Adrenal gland (tissue), 12 donors: ENCODE data around the gene DDX27. TPM values are rescaled to one million over a fixed set of nuclear protein-coding genes. Genes with fewer than 3 reads are reported as not detected.
"Not testable (repeated sequence)": the region's sequence is repeated elsewhere in the genome, so short reads cannot be mapped to it uniquely, and the experiment has no call there.

ENCODE experiments used
- DNase-seq, 7 donors: peaks; one replicate each; pipeline ENCODE4 v3.0.0-alpha.2; 2019 to 2020
- H3K27ac ChIP-seq, 5 donors: fragments of 200-600 bp; sonication (generic) in 4 of 5; 1 replicate in 3 of 5; 2 replicates in 2 of 5; pipeline versions ENCODE4 v1.5.1 to v1.8.0; 2016 to 2020; ENCODE audit warnings: mild to moderate bottlenecking in 1 of 5
- H3K27me3 ChIP-seq: fragments of 200-600 bp; 2 replicates; pipeline ENCODE4 v1.8.0; 2021
- H3K36me3 ChIP-seq, 2 donors: fragments of 200-600 bp; replicated peaks in 1 of 2; 1 replicate in 1 of 2; 2 replicates in 1 of 2; pipeline versions ENCODE4 v1.5.1 to v1.8.0; 2018 to 2022
- H3K4me1 ChIP-seq, 2 donors: fragments of 200-600 bp; replicated peaks in 1 of 2; 1 replicate in 1 of 2; 2 replicates in 1 of 2; pipeline versions ENCODE4 v1.5.1 to v1.8.0; 2018 to 2021
- H3K4me3 ChIP-seq, 4 donors: fragments of 200-600 bp; sonication (generic) in 3 of 4; one replicate each; pipeline ENCODE4 v1.5.1; 2016 to 2018
- H3K9me3 ChIP-seq, 3 donors: fragments of 200-600 bp; sonication (generic) in 1 of 3; replicated peaks in 1 of 3; 1 replicate in 2 of 3; 2 replicates in 1 of 3; pipeline versions ENCODE4 v1.5.1 to v1.8.0; 2016 to 2021
- POLR2A ChIP-seq, 2 donors: fragments of 450-650 bp; IDR thresholded peaks; one replicate each; pipeline ENCODE4 v1.6.1; 2017; ENCODE audit warnings: antibody characterized with exemption in 2 of 2, mild to moderate bottlenecking in 2 of 2, moderate library complexity in 1 of 2
- WGBS, 4 donors: extraction: QIAGEN DNeasy Blood & Tissue Kit in 2 of 4; methylation state at CpG; one replicate each; pipeline versions ENCODE4 v1.1.5 to v1.1.7; 2013 to 2017; 5-methylcytosine and 5-hydroxymethylcytosine counted together
- intact Hi-C, 2 donors: fragments of 100-400 bp; cut with DNase I; formaldehyde crosslinking; loops; one replicate each; pipeline versions ENCODE4 v1.14.1 to v1.15.0; 2022 to 2023
- polyA plus RNA-seq, 3 donors: library from polyadenylated mRNA; stranded (reverse); fragments of 200-250 nt in 2 of 3; fragments of 350-450 nt in 1 of 3; fragmentation: Illumina TruSeq in 1 of 3; extraction: RNeasy Lipid Tissue Mini Kit (QIAGEN cat#74804) in 1 of 3; gene quantifications; one replicate each; pipeline ENCODE4 v1.2.3, GENCODE V29; 2013 to 2014
- total RNA-seq, 9 donors: library from RNA; depleted of rRNA in 4 of 9; stranded (reverse); fragments of >200 nt in 4 of 9; fragments of 120-200 nt in 1 of 9; fragmentation: NEBNext Ultra II Directional in 1 of 9; extraction: Animal tissue kit (Norgen Biotek cat#: 25700) in 1 of 9; gene quantifications; one replicate each; pipeline versions ENCODE4 v1.1.0 to v1.2.4, GENCODE V29; 2013 to 2023
- TF ChIP-seq, protein P1 (sequence below), 6 experiments: fragments of 450-650 bp in 4 of 6; fragments of 200-600 bp in 2 of 6; sonication (generic) in 1 of 6; IDR thresholded peaks; 1 replicate in 5 of 6; 2 replicates in 1 of 6; pipeline versions ENCODE4 v1.5.1 to v1.8.0; 2016 to 2021; ENCODE audit warnings: antibody characterized with exemption in 6 of 6, mild to moderate bottlenecking in 2 of 6, moderate library complexity in 1 of 6
- donor health status: healthy with polysubstance abuse.
- donor health status: Bipolar disorder and iron deficiency.
- donor health status: DM: yes; HTN: yes; CAD: no.
- donor health status: DM: no; HTN: no; CAD: no.
- donor health status: DM: no; HTN: no; CAD: no.
- donor health status: DM: yes; HTN: yes; CAD: no.

The DDX27 gene
- total and polyA plus RNA-seq, 12 donors = 18.7 to 42.3 (median 23.2) TPM

DNA sequence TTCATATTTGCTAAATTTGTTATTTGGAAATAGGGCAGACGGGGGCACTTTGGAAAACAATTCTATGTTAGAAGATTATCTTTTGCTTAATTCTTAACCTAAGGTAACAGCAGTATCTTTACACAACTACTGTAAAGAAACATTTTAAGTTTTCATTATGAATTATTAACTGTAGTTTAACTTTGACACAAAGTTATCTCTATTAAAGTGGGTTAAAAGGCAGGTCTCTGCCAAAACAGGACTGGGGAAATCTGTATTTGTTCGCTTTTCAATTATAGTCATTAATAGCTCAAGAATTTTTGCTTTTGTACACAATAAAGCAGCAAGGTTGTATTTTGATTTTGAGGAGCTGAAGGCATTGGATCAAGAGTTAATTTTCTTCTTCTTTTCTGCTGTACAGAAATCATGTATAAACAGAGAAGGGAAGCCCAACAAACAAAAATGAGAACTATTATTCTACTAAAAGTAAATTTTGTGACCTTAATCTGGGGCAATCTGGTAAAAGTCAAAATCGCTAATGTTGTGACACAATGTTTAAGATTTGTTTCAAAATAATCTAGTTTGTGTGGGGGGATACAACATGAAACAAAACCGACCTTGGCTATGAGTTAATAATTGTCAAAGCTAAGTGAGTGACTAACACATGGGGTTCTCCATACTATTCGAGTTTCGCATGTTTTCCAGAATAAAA, 34.0 kb upstream of the DDX27 start:
- Histone ChIP-seq H3K36me3 (no peaks in the 10 kb centered on the region), H3K27ac (no peak overlapping the region), H3K27me3 (no peaks in the 10 kb centered on the region), H3K4me1 (peaks cover 0 to 54% of the 10 kb centered on the region in 2 donors), H3K9me3 (no peaks in the 10 kb centered on the region), H3K4me3 (no peak overlapping the region)
- intact Hi-C loops = no loop called here
- no peak for DNase-seq
- TF ChIP-seq, protein P1, sequence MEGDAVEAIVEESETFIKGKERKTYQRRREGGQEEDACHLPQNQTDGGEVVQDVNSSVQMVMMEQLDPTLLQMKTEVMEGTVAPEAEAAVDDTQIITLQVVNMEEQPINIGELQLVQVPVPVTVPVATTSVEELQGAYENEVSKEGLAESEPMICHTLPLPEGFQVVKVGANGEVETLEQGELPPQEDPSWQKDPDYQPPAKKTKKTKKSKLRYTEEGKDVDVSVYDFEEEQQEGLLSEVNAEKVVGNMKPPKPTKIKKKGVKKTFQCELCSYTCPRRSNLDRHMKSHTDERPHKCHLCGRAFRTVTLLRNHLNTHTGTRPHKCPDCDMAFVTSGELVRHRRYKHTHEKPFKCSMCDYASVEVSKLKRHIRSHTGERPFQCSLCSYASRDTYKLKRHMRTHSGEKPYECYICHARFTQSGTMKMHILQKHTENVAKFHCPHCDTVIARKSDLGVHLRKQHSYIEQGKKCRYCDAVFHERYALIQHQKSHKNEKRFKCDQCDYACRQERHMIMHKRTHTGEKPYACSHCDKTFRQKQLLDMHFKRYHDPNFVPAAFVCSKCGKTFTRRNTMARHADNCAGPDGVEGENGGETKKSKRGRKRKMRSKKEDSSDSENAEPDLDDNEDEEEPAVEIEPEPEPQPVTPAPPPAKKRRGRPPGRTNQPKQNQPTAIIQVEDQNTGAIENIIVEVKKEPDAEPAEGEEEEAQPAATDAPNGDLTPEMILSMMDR (IDR thresholded peaks at IDR 0.05) = no peak
- no peak for TF ChIP-seq POLR2A (IDR thresholded peaks at IDR 0.05)
- WGBS, 4 donors = 53 to 64% (median 57%) methylated on average over 6 of the region's 6 CpGs

DNA sequence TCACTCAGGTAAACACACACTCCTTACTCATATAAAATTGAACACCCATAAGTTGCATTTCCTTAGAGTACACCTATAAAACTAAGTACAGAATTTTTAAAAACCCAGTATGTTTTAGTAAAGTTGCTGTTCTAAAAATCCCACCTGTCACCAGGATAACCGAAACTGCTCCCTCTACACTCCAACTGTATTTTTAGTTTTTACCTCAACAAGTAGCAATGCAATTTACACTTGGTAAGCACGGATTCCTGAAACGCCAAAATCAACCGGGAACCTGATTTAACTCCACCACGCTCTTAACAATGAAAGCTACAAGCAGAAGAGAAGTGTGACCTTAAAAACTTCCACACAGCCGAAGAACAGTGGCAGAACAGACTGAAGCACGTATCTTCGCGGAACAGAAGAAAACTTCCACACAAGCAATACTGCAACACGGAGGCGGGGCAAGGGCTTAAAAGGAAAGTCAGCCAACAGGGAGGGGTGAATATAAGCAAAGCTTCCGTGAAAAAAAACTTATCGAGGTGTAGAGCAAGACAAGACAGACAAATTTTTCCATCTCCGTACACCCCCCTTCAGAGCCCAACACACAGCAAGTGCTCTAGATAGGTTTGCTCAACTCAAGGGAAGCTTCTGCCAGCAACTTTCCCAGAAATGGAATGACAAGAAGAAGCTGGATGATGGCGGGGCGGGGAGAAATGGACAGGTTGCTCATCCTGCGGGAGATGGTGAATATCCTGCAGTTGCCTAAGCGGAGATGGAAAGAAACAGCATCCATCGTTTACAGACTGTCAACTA, 32.5 kb upstream of the DDX27 start:
- TF ChIP-seq POLR2A (IDR thresholded peaks at IDR 0.05) = peak in 1 of 2 donors; percentile 60
- TF ChIP-seq, protein P1 (IDR thresholded peaks at IDR 0.05) = no peak
- Histone ChIP-seq H3K27ac (peak overlapping the region; percentile 54 to 94 (median 89)), H3K4me3 (peak overlapping the region; percentile 57 to 94 (median 86)), H3K4me1 (peaks cover 0 to 40% of the 10 kb centered on the region in 2 donors), H3K36me3 (no peaks in the 10 kb centered on the region), H3K9me3 (no peaks in the 10 kb centered on the region), H3K27me3 (no peaks in the 10 kb centered on the region)
- DNase-seq = peak; percentile 40 to 79 (median 66)
- intact Hi-C loops = no loop called here
- 0 to 1% (median 1%) methylated on average over 19 of the region's 19 CpGs for WGBS, 4 donors

DNA sequence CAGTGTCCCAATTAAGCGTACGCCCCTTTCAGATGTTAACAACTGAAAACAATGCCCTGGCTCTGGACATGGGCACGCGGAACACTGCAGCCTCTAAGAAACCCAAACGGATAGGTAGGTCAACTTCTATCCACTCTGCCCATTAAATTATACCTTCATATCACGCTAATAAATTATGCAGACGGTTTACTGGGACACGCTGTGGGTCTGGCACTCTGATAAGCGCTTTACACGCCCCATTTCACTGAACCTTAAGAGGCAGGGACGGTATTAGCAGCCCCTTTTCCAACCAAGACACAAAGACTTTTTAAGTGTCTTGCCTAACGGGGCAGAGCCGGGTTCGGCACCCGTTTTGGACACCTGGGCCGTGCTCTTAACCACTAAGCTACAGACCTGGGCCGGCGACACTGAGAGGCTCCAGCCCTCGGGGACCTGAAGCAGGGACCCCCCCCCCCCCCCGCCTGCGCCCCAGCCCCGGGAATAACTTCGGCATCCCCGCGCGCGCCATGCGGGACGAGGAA, 31.8 kb upstream of the DDX27 start:
- H3K36me3 ChIP-seq = no peaks in the 10 kb centered on the region
- peak in 6 of 7 donors; percentile 25 to 62 (median 35) for DNase-seq
- H3K4me3 ChIP-seq = peak overlapping the region; percentile 57 to 94 (median 86)
- peaks cover 0 to 33% of the 10 kb centered on the region in 2 donors for H3K4me1 ChIP-seq
- H3K27ac ChIP-seq = peak overlapping the region; percentile 54 to 94 (median 89)
- H3K9me3 ChIP-seq = no peaks in the 10 kb centered on the region
- TF ChIP-seq POLR2A (IDR thresholded peaks at IDR 0.05) = no peak
- intact Hi-C loops = no loop called here
- H3K27me3 ChIP-seq = no peaks in the 10 kb centered on the region
- WGBS, 4 donors = 0 to 2% (median 1%) methylated on average over 8 to 29 of the region's 29 CpGs

GRCh38 chr20:49187851-49188641, 31.2 kb upstream of the DDX27 start, which contains the start of gene STAU1:
STAU1 (minus strand) TSS chr20:49188334; CDS start chr20:49166201, 22,133 bp downstream.
- peak; percentile 32 to 69 for TF ChIP-seq POLR2A (IDR thresholded peaks at IDR 0.05)
- TF ChIP-seq, protein P1 (IDR thresholded peaks at IDR 0.05) = no peak
- intact Hi-C loops = no loop called here
- 0 to 2% (median 1%) methylated on average over 44 to 89 of the region's 89 CpGs for WGBS, 4 donors
- DNase-seq = peak; percentile 94 to 97 (median 96)
- H3K4me3 ChIP-seq = peak within 1 kb of the TSS; percentile 57 to 94 (median 86)
- no peaks in the 10 kb centered on the region for H3K27me3 ChIP-seq
- H3K4me1 ChIP-seq = peaks cover 0 to 27% of the 10 kb centered on the region in 2 donors
- peak within 1 kb of the TSS; percentile 54 to 94 (median 89) for H3K27ac ChIP-seq
- H3K9me3 ChIP-seq = no peaks in the 10 kb centered on the region
- no peaks in the 10 kb centered on the region for H3K36me3 ChIP-seq

DNA sequence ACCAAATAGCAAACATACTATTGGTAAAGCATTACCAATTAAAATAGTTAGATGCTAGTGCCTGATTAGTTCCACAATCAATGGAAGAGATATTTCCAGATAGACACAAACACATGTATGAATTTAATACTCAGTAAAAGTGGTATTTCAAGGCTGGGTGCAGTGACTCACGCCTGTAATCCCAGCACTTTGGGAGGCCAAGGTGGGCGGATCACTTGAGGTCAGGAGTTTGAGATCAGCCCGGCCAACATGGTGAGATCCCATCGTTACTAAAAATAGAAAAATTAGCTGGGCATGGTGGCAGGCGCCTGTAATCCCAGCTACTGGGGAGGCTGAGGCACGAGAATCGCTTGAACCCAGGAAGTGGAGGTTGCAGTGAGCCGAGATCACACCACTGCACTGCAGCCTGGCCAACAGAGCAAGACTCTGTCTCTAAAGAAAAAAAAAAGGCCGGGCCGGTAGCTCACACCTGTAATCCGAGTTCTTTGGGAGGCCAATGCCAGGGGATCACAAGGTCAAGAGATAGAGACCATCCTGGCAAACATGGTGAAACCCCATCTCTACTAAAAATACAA, 26.2 kb upstream of the DDX27 start:
- H3K36me3 ChIP-seq, H3K9me3 ChIP-seq, H3K27ac ChIP-seq, H3K4me1 ChIP-seq, H3K27me3 ChIP-seq, intact Hi-C loops, H3K4me3 ChIP-seq: not testable (repeated sequence)
- WGBS, 4 donors = 60 to 72% (median 66%) methylated on average over 11 of the region's 11 CpGs
- DNase-seq = peak in 1 of 7 donors; percentile 32
